HEK293T (cell line): ENCODE data around the gene C19orf73.
A peak's percentile ranks its signal among the peaks of the same experiment; 100 is the strongest.

Source experiments
- ARNT ChIP-seq: fragments of 450-650 bp; IDR thresholded peaks from 2 replicates; pipeline ENCODE4 v1.6.1; 2017; ENCODE audit warnings: mild to moderate bottlenecking
- BHLHE40 ChIP-seq: fragments of 450-650 bp; IDR thresholded peaks from 2 replicates; pipeline ENCODE4 v1.6.1; 2016; ENCODE audit warnings: mild to moderate bottlenecking, moderate library complexity, borderline replicate concordance
- CTBP1 ChIP-seq: fragments of 450-650 bp; IDR thresholded peaks from 2 replicates; pipeline ENCODE4 v1.6.1; 2016; ENCODE audit warnings: borderline replicate concordance
- ELF4 ChIP-seq: fragments of 450-650 bp; IDR thresholded peaks from 2 replicates; pipeline ENCODE4 v1.6.1; 2017; ENCODE audit warnings: antibody characterized with exemption
- FOXK2 ChIP-seq: fragments of 450-650 bp; IDR thresholded peaks from 2 replicates; pipeline ENCODE4 v1.6.1; 2016; ENCODE audit warnings: mild to moderate bottlenecking
- FOXM1 ChIP-seq: fragments of 450-650 bp; IDR thresholded peaks from 2 replicates; pipeline ENCODE4 v1.6.1; 2017; ENCODE audit warnings: mild to moderate bottlenecking, borderline replicate concordance
- HDGF ChIP-seq: fragments of 450-650 bp; IDR thresholded peaks from 2 replicates; pipeline ENCODE4 v1.6.1; 2017; ENCODE audit warnings: antibody characterized with exemption, borderline replicate concordance
- LEF1 ChIP-seq: fragments of 450-650 bp; IDR thresholded peaks from 2 replicates; pipeline ENCODE4 v1.6.1; 2017; ENCODE audit warnings: mild to moderate bottlenecking, borderline replicate concordance
- NFRKB ChIP-seq: fragments of 450-650 bp; IDR thresholded peaks from 2 replicates; pipeline ENCODE4 v1.6.1; 2016; ENCODE audit warnings: mild to moderate bottlenecking, moderate library complexity
- SP1 ChIP-seq: fragments of 450-650 bp; IDR thresholded peaks from 2 replicates; pipeline ENCODE4 v1.6.1; 2017
- SUZ12 ChIP-seq: fragments of 450-650 bp; IDR thresholded peaks from 2 replicates; pipeline ENCODE4 v1.6.1; 2016; ENCODE audit warnings: mild to moderate bottlenecking
- TARDBP ChIP-seq: fragments of 450-650 bp; IDR thresholded peaks from 2 replicates; pipeline ENCODE4 v1.6.1; 2016
- ZNF384 ChIP-seq: fragments of 450-650 bp; IDR thresholded peaks from 2 replicates; pipeline ENCODE4 v1.6.1; 2016
- TF ChIP-seq, protein P1 (sequence below): fragments of 450-650 bp; IDR thresholded peaks from 2 replicates; pipeline ENCODE4 v1.6.1; 2016

DNA sequence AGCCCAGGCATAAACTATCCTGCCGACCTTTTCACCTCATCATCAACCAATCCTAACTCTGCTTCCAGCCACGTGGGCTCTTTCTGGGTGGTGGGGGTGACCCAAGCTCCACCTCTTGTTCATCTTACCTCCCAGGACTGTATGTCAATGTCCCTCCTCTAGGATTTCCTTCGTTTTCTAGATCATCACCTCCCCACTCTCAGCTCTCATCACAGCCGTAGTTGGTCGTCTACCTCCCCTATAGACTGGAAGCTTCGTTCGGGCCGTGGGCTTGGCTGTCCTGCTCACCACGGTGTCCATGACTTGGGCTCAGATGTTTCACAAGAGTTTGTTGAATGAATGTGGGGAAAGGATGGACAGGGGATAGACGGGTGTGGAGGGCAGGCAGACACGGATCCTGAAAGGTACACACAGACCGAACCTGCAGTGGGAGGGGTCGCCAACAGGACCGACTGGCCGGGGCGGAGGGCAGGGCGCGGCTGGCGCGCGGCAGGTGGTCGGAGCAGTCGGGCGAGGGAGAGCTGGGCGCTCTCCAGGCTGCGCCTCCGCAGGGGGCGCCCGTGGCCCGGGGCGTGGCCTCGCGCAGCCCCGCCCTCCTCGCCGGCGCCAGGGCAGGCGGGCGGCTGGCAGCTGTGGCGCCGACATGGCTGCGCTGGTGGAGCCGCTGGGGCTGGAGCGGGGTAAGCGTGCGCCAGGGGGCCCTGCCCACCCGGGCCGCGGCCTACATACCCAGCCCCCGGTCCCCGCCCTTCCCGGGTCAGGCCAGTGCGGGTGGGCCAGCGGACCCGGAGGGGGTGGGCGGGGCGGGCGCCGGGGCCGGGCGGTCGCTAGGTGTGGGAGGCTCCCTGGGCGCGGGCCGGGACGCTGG, 4.9 kb downstream of the C19orf73 start, which contains the start of gene LIN7B:
- TF ChIP-seq SP1 = no peak
- no peak for TF ChIP-seq SUZ12
- no peak for TF ChIP-seq ELF4
- TF ChIP-seq FOXM1 = no peak
- TF ChIP-seq, protein P1, sequence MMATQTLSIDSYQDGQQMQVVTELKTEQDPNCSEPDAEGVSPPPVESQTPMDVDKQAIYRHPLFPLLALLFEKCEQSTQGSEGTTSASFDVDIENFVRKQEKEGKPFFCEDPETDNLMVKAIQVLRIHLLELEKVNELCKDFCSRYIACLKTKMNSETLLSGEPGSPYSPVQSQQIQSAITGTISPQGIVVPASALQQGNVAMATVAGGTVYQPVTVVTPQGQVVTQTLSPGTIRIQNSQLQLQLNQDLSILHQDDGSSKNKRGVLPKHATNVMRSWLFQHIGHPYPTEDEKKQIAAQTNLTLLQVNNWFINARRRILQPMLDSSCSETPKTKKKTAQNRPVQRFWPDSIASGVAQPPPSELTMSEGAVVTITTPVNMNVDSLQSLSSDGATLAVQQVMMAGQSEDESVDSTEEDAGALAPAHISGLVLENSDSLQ = peak; percentile 60
- TF ChIP-seq TARDBP = no peak
- no peak for TF ChIP-seq BHLHE40
- no peak for TF ChIP-seq ARNT
- TF ChIP-seq FOXK2 = no peak
- no peak for TF ChIP-seq NFRKB
- TF ChIP-seq ZNF384 = no peak
- TF ChIP-seq CTBP1 = no peak
- no peak for TF ChIP-seq HDGF
- no peak for TF ChIP-seq LEF1
